ENCODE data around the gene CELF1.

The CELF1 gene

GRCh38 chr11:47451990-47452389 is 100.9 kb downstream of the CELF1 start:
- H3K36me3 ChIP-seq (ENCODE audit: insufficient read depth, low read length): no peaks in the 10 kb centered on the region
- no peak overlapping the region for H2AFZ ChIP-seq (ENCODE audit: low read length)
- no peak overlapping the region for H3K4me3 ChIP-seq (ENCODE audit: low read length, poor library complexity, severe bottlenecking)
- H3K9ac ChIP-seq (ENCODE audit: low read depth, low read length, poor library complexity, severe bottlenecking): no peak overlapping the region
- H3K79me2 ChIP-seq (ENCODE audit: insufficient read depth, low read length): no peaks in the 10 kb centered on the region
- TF ChIP-seq EZH2phosphoT487 (IDR thresholded peaks at IDR 0.05; ENCODE audit: borderline replicate concordance): no peak
- TF ChIP-seq, protein P1, sequence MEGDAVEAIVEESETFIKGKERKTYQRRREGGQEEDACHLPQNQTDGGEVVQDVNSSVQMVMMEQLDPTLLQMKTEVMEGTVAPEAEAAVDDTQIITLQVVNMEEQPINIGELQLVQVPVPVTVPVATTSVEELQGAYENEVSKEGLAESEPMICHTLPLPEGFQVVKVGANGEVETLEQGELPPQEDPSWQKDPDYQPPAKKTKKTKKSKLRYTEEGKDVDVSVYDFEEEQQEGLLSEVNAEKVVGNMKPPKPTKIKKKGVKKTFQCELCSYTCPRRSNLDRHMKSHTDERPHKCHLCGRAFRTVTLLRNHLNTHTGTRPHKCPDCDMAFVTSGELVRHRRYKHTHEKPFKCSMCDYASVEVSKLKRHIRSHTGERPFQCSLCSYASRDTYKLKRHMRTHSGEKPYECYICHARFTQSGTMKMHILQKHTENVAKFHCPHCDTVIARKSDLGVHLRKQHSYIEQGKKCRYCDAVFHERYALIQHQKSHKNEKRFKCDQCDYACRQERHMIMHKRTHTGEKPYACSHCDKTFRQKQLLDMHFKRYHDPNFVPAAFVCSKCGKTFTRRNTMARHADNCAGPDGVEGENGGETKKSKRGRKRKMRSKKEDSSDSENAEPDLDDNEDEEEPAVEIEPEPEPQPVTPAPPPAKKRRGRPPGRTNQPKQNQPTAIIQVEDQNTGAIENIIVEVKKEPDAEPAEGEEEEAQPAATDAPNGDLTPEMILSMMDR (conservative IDR thresholded peaks at IDR 0.05; ENCODE audit: low read length): no peak
- H3K27me3 ChIP-seq (ENCODE audit: insufficient read depth, low read length, poor library complexity, severe bottlenecking): no peaks in the 10 kb centered on the region
- H3F3A ChIP-seq (ENCODE audit: low read depth): no peaks in the 10 kb centered on the region
- H3K4me2 ChIP-seq (ENCODE audit: low read depth, low read length, poor library complexity, severe bottlenecking): no peak overlapping the region
- H3K9me2 ChIP-seq (replicated peaks; ENCODE audit: low read depth, low read length): no peaks in the 10 kb centered on the region
- H4K20me1 ChIP-seq (ENCODE audit: insufficient read depth, low read length, poor library complexity, severe bottlenecking): no peaks in the 10 kb centered on the region
- no peaks in the 10 kb centered on the region for H3K9me3 ChIP-seq (ENCODE audit: insufficient read depth, low read depth, low read length)
- no peaks in the 10 kb centered on the region for H3K4me1 ChIP-seq (ENCODE audit: insufficient read depth, low read length, poor library complexity, severe bottlenecking)

GRCh38 chr11:47451436-47451835 is 101.5 kb downstream of the CELF1 start:
- no peaks in the 10 kb centered on the region for H3K9me2 ChIP-seq (replicated peaks; ENCODE audit: low read depth, low read length)
- no peaks in the 10 kb centered on the region for H3K27me3 ChIP-seq (ENCODE audit: insufficient read depth, low read length, poor library complexity, severe bottlenecking)
- H3K9ac ChIP-seq (ENCODE audit: low read depth, low read length, poor library complexity, severe bottlenecking): no peak overlapping the region
- no peak overlapping the region for H2AFZ ChIP-seq (ENCODE audit: low read length)
- no peaks in the 10 kb centered on the region for H3K9me3 ChIP-seq (ENCODE audit: insufficient read depth, low read depth, low read length)
- no peak for TF ChIP-seq EZH2phosphoT487 (IDR thresholded peaks at IDR 0.05; ENCODE audit: borderline replicate concordance)
- TF ChIP-seq, protein P1 (conservative IDR thresholded peaks at IDR 0.05; ENCODE audit: low read length): no peak
- no peaks in the 10 kb centered on the region for H3K79me2 ChIP-seq (ENCODE audit: insufficient read depth, low read length)
- H3K4me3 ChIP-seq (ENCODE audit: low read length, poor library complexity, severe bottlenecking): no peak overlapping the region
- no peaks in the 10 kb centered on the region for H3K4me1 ChIP-seq (ENCODE audit: insufficient read depth, low read length, poor library complexity, severe bottlenecking)
- H3K36me3 ChIP-seq (ENCODE audit: insufficient read depth, low read length): no peaks in the 10 kb centered on the region
- H3F3A ChIP-seq (ENCODE audit: low read depth): no peaks in the 10 kb centered on the region
- no peak overlapping the region for H3K4me2 ChIP-seq (ENCODE audit: low read depth, low read length, poor library complexity, severe bottlenecking)
- H4K20me1 ChIP-seq (ENCODE audit: insufficient read depth, low read length, poor library complexity, severe bottlenecking): no peaks in the 10 kb centered on the region

DNA sequence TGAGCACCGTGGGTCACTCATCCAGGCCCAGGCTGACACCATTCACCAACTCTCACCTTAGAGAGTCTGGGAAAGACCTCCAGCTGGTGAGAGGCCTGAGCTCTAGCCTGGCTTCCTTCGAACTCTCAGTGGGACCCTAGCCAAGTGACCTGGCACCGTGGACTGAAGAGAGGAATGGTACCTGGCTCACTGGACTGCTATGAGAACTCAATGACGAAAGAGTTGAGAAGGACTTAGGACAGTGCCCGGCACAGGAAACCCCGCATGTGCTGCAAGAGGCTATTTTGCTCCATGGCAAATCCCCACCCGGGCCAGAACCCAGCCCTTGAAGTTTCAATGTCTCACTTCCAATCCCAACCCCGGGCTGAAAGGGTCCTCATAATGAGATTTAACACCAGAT is 103.4 kb downstream of the CELF1 start:
- Histone ChIP-seq H3F3A (ENCODE audit: low read depth) (no peaks in the 10 kb centered on the region), H3K4me2 (ENCODE audit: low read depth, low read length, poor library complexity, severe bottlenecking) (no peak overlapping the region), H3K9me3 (ENCODE audit: insufficient read depth, low read depth, low read length) (no peaks in the 10 kb centered on the region), H2AFZ (ENCODE audit: low read length) (no peak overlapping the region), H3K36me3 (ENCODE audit: insufficient read depth, low read length) (no peaks in the 10 kb centered on the region), H4K20me1 (ENCODE audit: insufficient read depth, low read length, poor library complexity, severe bottlenecking) (no peaks in the 10 kb centered on the region), H3K27me3 (ENCODE audit: insufficient read depth, low read length, poor library complexity, severe bottlenecking) (no peaks in the 10 kb centered on the region), H3K9me2 (replicated peaks; ENCODE audit: low read depth, low read length) (no peaks in the 10 kb centered on the region), H3K9ac (ENCODE audit: low read depth, low read length, poor library complexity, severe bottlenecking) (no peak overlapping the region), H3K4me1 (ENCODE audit: insufficient read depth, low read length, poor library complexity, severe bottlenecking) (no peaks in the 10 kb centered on the region), H3K4me3 (ENCODE audit: low read length, poor library complexity, severe bottlenecking) (no peak overlapping the region), H3K79me2 (ENCODE audit: insufficient read depth, low read length) (no peaks in the 10 kb centered on the region)
- no peak for TF ChIP-seq EZH2phosphoT487 (IDR thresholded peaks at IDR 0.05; ENCODE audit: borderline replicate concordance)
- TF ChIP-seq, protein P1 (conservative IDR thresholded peaks at IDR 0.05; ENCODE audit: low read length): no peak
